Heart left ventricle (tissue), 13 donors: ENCODE measurements around the gene TARBP1.
"Not testable (repeated sequence)": the region's sequence is repeated elsewhere in the genome, so short reads cannot be mapped to it uniquely, and the experiment has no call there.

Source experiments
- CTCF ChIP-seq, 12 donors: fragments of 200-600 bp; sonication (generic) in 4 of 12; IDR thresholded peaks; one replicate each; pipeline versions ENCODE4 v1.5.0 to v1.8.0; 2018 to 2022; ENCODE audit warnings: antibody characterized with exemption in 12 of 12, mild to moderate bottlenecking in 5 of 12
- POLR2A ChIP-seq, 2 donors: fragments of 450-650 bp; IDR thresholded peaks; one replicate each; pipeline ENCODE4 v1.6.1; 2017; ENCODE audit warnings: antibody characterized with exemption in 2 of 2, mild to moderate bottlenecking in 2 of 2, moderate library complexity in 2 of 2
- donor health status: ischemic (EF 13 %, LVEDD 7.1; RV severe dilation, severe dysfunction).
- donor health status: DM: no; HTN: yes; CAD: no.
- donor health status: DM: no; HTN: no; CAD: no.
- donor health status: ischemic (EF 25% LVEDD 6.9; RV normal size, moderate dysfunction).
- donor health status: ischemic (EF 25% LVEDD 5.7; RV mildly dilated, moderate dysfunction).
- donor health status: ischemic (EF 35%, LVEDD 5.7; RV mildly dilated, moderate dysfunction).
- donor health status: nonischemic (EF 11% LVEDD 7.7; RV severe dilation, severe dysfunction).
- donor health status: DM: yes; HTN: yes; CAD: no.
- donor health status: PGD.
- donor health status: ischemic (EF 29% LVEDD 5.4; RV normal size, mild dysfunction).
- donor health status: nonischemic (EF 23%, LVEDD 6.1; RV moderate dilation, normal function).

DNA sequence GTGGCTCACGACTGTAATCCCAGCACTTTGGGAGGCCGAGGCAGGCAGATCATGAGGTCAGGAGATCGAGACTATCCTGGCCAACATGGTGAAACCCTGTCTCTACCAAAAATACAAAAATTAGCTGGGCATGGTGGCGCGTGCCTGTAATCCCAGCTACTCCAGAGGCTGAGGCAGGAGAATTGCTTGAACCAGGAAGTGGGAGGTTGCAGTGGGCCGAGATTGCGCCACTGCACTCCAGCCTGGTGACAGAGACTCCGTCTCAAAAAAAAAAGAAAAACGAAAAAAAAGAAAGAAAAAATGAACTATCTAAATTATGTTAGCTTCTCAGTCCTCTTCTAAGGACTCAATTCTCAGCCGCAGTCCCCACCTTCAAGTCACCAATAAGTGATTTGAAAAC lies 39.1 kb upstream of the TARBP1 start:
- not testable (repeated sequence) for TF ChIP-seq CTCF, POLR2A (IDR thresholded peaks at IDR 0.05)
